NK-92 (cell line): ENCODE measurements around the gene NOS1.

ENCODE experiments used
- DNase-seq: peaks from one replicate; lab custom pipeline; 2025; ENCODE audit not compliant: unreplicated experiment; lab: John Stamatoyannopoulos, UW

NOS1 gene

GRCh38 chr12:117333331-117333881 lies 28.0 kb downstream of the NOS1 start:
- no peak for DNase-seq

DNA sequence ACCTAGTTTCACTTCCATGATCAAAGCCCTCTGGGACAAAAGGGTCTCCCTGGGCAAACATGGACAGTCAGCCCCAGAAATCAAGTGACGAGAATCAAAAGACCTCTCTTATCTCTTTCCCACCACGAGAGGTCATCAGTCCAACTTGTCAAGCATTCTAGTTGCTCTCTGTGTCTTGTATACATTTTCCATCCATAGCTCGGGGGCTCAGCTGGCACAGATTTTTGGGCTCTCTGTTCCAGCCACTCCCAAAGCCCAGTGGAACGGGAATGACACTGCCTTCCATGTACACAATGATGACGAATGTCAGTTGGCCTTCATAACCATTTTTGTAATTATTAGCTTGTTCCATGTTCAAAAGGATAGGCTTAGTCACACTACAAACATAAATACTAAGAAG lies 29.7 kb downstream of the NOS1 start:
- DNase-seq, result no peak

GRCh38 chr12:117330441-117331113 lies 30.8 kb downstream of the NOS1 start:
- no peak for DNase-seq

- no peak for DNase-seq
Observed at GRCh38 chr12:117329756-117330155, 31.7 kb downstream of the NOS1 start.

DNA sequence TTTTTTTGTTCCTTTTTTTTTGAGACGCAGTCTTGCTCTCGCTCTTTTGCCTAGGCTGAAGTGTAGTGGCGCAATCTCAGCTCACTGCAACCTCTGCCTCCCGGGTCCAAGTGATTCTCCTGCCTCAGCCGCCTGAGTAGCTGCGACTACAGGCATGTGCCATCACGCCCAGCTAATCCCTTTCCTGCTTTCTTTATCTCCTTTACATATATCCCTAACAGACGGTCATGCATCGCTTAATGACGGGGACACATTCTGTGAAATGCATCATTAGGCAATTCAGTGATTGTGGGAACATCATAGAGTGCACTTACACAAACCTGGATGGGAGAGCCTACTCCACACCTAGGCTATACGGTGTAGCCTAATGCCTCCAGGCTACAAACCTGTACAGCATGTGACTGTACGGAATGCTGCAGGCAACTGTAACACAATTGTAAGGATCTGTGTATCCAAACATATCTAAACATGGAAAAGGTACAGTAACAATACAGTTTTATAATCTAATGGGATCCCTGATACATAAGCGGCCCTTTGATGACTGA lies 32.8 kb downstream of the NOS1 start:
- DNase-seq, result no peak

GRCh38 chr12:117322428-117322827 lies 39.0 kb downstream of the NOS1 start:
- DNase-seq, result no peak

GRCh38 chr12:117321572-117321971 lies 39.9 kb downstream of the NOS1 start:
- DNase-seq, result no peak

- DNase-seq, result no peak
Observed at GRCh38 chr12:117318591-117318990, 42.8 kb downstream of the NOS1 start.

DNA sequence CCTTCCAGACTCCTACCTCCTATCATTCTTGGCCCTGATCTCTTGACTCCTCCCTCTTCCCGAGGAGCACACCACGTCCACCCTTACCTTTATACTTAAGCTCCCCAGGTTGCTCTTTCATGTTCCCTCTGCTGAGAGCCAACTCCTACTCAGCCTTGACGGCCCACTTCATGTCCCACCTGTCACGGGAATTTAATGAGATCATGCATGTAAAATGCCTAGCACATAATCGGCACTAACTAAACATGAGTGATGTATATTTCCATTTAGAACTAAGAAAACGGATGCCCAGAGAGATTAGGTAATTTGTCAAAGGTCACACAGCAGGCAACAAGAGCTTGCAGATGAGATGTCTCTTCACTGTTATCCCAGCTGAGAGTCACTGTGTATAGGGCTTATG lies 45.1 kb downstream of the NOS1 start:
- no peak for DNase-seq

- DNase-seq, result no peak
Observed at GRCh38 chr12:117313926-117314325, 47.5 kb downstream of the NOS1 start.

GRCh38 chr12:117312770-117313169 lies 48.7 kb downstream of the NOS1 start:
- no peak for DNase-seq

DNA sequence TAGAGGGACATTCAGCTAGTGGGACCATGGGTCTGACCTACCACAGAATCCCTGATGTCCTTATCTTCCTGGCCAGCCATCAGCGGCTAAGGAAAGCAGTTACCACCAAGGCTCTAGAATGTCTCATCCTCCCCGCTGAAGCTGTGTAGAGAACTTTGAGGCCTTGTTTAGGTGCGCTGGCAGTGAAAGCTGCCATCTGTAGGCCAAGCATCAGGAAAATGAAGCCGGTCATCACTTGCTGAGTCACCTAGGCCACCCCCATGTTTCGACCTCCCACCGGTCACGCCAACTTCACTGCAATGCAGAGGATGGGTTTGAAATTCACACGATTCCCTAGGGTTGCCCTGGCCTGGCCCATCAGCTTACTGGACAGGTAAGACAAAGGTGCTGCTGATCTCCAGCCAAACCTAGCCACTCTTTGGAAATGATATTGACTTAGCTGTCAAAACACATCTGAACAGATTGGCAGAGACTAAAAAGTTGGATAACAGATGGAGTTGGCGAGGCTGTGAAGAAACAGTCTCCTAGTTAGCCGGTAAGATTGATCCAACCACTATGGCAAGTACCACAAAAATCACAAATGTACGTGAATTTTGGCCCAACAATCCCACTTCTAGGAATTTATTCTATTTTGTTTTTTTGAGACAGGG lies 52.0 kb downstream of the NOS1 start:
- no peak for DNase-seq

DNA sequence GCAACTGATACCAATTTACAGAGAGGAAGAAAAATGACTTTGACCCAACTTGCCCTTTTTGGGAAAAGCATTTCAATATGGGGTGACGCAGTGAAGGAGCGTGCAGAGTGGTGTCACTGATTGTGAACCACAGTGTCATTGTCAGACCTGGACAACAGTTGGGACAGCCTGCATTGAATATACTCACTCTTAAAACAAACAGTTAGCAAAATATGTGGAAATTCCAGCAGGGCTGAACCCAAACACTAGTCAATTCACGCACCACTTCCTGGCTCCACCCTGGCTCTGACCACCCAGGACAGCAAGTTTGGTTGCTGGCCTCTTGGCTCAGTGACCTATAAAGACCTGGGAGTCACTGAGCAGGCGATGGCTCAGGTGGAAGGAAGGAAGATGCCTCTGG lies 61.3 kb downstream of the NOS1 start:
- no peak for DNase-seq

GRCh38 chr12:117298648-117299225 lies 62.7 kb downstream of the NOS1 start:
- DNase-seq, result no peak

GRCh38 chr12:117298191-117298590 lies 63.2 kb downstream of the NOS1 start:
- no peak for DNase-seq

- DNase-seq, result no peak
Observed at GRCh38 chr12:117294189-117294603, 67.2 kb downstream of the NOS1 start.

- no peak for DNase-seq
Observed at GRCh38 chr12:117293510-117293909, 67.9 kb downstream of the NOS1 start.

DNA sequence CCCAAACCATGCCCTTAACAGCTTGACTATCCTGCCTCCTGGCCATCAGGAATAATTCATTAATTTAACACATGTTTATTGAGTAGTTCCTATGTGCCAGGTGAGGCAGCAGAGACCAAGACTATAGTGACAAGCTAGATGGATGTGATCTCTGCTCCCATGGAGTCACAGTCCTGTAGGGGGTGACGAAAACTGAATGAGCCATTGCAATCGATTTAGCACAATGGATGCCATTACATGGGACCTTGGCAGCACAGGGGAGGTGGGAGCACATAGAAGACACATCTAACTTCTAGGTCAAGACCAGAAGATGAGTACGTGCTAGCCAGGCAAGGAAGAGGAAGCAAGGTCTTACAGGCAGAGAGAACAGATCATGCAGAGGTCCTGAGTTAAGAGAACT lies 68.7 kb downstream of the NOS1 start:
- DNase-seq, result no peak

DNA sequence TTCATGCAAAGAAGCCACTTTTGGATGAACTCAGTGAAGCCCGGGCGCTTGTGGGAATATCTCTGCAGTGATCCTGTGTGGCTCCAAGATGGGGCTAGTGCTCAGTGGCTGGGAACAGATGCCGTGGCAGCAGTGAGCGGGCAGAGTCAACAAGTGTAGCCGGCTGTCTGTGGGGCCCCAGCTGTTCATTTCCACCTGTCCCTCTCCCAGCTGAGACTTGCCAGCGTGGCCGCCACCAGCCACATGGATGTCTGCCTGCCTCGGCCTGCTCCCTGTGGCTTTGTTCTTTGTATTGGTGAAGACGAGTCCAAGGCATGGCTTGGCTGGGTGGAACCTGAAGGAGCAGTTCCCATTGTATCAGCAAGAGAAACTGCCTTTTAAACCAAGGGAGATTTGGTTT lies 77.3 kb downstream of the NOS1 start:
- DNase-seq, result no peak

- no peak for DNase-seq
Observed at GRCh38 chr12:117282490-117282889, 78.9 kb downstream of the NOS1 start.

GRCh38 chr12:117280019-117280680 lies 81.3 kb downstream of the NOS1 start:
- no peak for DNase-seq
